T47D (cell line): ENCODE measurements around the gene ZMIZ2.

Experiments used
- DNase-seq, 2 experiments: peaks; one replicate each; pipeline versions ENCODE4 v3.0.0 to v3.0.0-alpha.2; 2011 to 2012; ENCODE audit warnings: low read depth in 1 of 2, low spot score in 1 of 2
- JUND ChIP-seq: IDR thresholded peaks from 2 replicates; pipeline ENCODE4 v1.6.1; 2012; ENCODE audit warnings: low read depth
- in situ Hi-C: cut with HindIII; loops from 2 replicates; pipeline ENCODE4 v1.10.0; 2016; ENCODE audit warnings: low sequenced_read_pairs, low pct_unique_long_range_greater_than_20kb

Gene ZMIZ2

DNA sequence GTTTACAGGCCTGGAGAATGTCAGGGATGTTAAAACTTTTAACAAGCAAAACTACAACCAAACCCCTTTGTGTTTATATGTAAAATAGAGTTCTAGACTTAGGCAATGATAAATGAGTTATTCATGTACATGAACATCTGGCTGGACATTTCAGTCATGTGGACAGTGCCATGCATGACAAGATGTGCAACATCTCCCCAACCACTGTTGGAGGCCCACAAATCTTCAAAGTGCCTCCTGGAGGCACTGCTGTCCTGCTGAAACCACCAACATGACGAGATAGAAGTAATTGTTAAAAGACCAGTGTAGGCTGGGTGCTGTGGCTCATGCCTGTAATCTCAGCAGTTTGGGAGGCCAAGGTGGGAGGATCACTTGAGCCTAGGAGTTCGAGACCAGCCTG, 66.3 kb downstream of the ZMIZ2 start:
- no peak for TF ChIP-seq JUND
- peak in 1 of 2 experiments; percentile 44 for DNase-seq
- in situ Hi-C loops: no loop called here

- no peak for DNase-seq
- in situ Hi-C loops: no loop called here
- no peak for TF ChIP-seq JUND
Measured at GRCh38 chr7:44819292-44819691, 70.6 kb downstream of the ZMIZ2 start.
